ENCODE measurements around the gene ARF1. TPM values are rescaled to one million over a fixed set of nuclear protein-coding genes. Genes with fewer than 3 reads are reported as not detected.

ARF1 gene
- polyA plus RNA-seq, 3 donors = 580 to 789 (median 603) TPM

- Histone ChIP-seq H3K9ac (ENCODE audit: insufficient read depth, low read length, poor library complexity, severe bottlenecking) (no peak overlapping the region), H3K36me3 (replicated peaks in 1 of 2; ENCODE audit: control insufficient read depth in 1 of 2, insufficient read depth in 2 of 2, low read length in 2 of 2) (no peaks in the 10 kb centered on the region), H2AFZ (ENCODE audit: insufficient read depth, low read depth, low read length, poor library complexity, severe bottlenecking) (no peak overlapping the region), H3K27ac (ENCODE audit: low read depth in 1 of 2, low read length in 2 of 2) (no peak overlapping the region), H3K27me3 (ENCODE audit: control insufficient read depth in 2 of 2, insufficient read depth in 2 of 2, low read length in 2 of 2) (peaks cover 4 to 12% of the 10 kb centered on the region in 2 donors), H3K4me1 (ENCODE audit: control insufficient read depth in 1 of 2, insufficient read depth in 2 of 2, low read length in 2 of 2) (no peaks in the 10 kb centered on the region), H3K79me2 (ENCODE audit: insufficient read depth, low read length) (no peaks in the 10 kb centered on the region), H4K20me1 (ENCODE audit: insufficient read depth, low read length) (peaks cover 19% of the 10 kb centered on the region), H3K4me3 (replicated peaks in 1 of 3; ENCODE audit: low read depth in 2 of 3, low read length in 3 of 3) (no peak overlapping the region), H3K9me3 (replicated peaks in 1 of 2; ENCODE audit: control insufficient read depth in 1 of 2, insufficient read depth in 1 of 2, low read length in 2 of 2) (no peaks in the 10 kb centered on the region), H3K4me2 (replicated peaks; ENCODE audit: extremely low read depth, low read length, poor library complexity, severe bottlenecking) (no peak overlapping the region)
- TF ChIP-seq, protein P1, sequence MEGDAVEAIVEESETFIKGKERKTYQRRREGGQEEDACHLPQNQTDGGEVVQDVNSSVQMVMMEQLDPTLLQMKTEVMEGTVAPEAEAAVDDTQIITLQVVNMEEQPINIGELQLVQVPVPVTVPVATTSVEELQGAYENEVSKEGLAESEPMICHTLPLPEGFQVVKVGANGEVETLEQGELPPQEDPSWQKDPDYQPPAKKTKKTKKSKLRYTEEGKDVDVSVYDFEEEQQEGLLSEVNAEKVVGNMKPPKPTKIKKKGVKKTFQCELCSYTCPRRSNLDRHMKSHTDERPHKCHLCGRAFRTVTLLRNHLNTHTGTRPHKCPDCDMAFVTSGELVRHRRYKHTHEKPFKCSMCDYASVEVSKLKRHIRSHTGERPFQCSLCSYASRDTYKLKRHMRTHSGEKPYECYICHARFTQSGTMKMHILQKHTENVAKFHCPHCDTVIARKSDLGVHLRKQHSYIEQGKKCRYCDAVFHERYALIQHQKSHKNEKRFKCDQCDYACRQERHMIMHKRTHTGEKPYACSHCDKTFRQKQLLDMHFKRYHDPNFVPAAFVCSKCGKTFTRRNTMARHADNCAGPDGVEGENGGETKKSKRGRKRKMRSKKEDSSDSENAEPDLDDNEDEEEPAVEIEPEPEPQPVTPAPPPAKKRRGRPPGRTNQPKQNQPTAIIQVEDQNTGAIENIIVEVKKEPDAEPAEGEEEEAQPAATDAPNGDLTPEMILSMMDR (IDR thresholded peaks at IDR 0.05) = no peak
- H3K36me3 Mint-ChIP-seq = no peaks in the 10 kb centered on the region
- no peaks in the 10 kb centered on the region for H3K4me1 Mint-ChIP-seq
- H3K4me3 Mint-ChIP-seq = no peak overlapping the region
- no peak overlapping the region for H3K27ac Mint-ChIP-seq
- DNase-seq = no peak
- WGBS (ENCODE audit: insufficient coverage) = 79% methylated on average over 7 of the region's 7 CpGs
- intact Hi-C loops (cut with micrococcal nuclease) = no loop called here
- H3K27me3 Mint-ChIP-seq (ENCODE audit: low read depth in 3 of 3) = peaks cover 14 to 31% (median 15%) of the 10 kb centered on the region in 3 donors
- H3K9me3 Mint-ChIP-seq = peaks cover 0 to 2% (median 0%) of the 10 kb centered on the region in 7 donors
Measured at GRCh38 chr1:228071839-228072657, 10.5 kb upstream of the ARF1 start.

DNA sequence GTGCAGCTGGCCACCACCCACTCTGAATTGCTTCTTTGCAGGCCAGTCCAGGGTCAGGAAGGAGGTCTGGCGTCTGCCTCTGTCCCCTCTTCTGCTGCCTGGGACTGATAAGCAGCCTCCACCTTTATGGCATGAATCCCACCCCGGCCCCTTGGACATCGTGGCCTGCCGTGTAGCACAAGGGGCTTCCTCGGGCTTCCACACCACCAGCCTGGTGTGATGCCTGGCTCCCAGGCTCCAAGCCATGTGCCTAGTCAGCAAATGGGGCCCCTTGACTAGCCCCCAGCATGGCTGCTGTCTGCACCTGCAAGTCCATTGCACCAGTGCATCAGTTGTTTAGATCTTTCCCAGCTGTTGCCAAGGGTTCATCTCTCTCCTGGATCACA is 9.9 kb upstream of the ARF1 start:
- no peaks in the 10 kb centered on the region for H3K4me1 Mint-ChIP-seq
- no peaks in the 10 kb centered on the region for H3K4me1 ChIP-seq (ENCODE audit: control insufficient read depth in 1 of 2, insufficient read depth in 2 of 2, low read length in 2 of 2)
- 64% methylated on average over 5 of the region's 5 CpGs for WGBS (ENCODE audit: insufficient coverage)
- intact Hi-C loops (cut with micrococcal nuclease) = no loop called here
- no peaks in the 10 kb centered on the region for H3K79me2 ChIP-seq (ENCODE audit: insufficient read depth, low read length)
- peaks cover 4 to 7% of the 10 kb centered on the region in 2 donors for H3K27me3 ChIP-seq (ENCODE audit: control insufficient read depth in 2 of 2, insufficient read depth in 2 of 2, low read length in 2 of 2)
- peaks cover 0 to 2% (median 0%) of the 10 kb centered on the region in 7 donors for H3K9me3 Mint-ChIP-seq
- DNase-seq = no peak
- H3K27me3 Mint-ChIP-seq (ENCODE audit: low read depth in 3 of 3) = peaks cover 12 to 28% (median 12%) of the 10 kb centered on the region in 3 donors
- no peak overlapping the region for H3K4me2 ChIP-seq (replicated peaks; ENCODE audit: extremely low read depth, low read length, poor library complexity, severe bottlenecking)
- H3K4me3 ChIP-seq (replicated peaks in 1 of 3; ENCODE audit: low read depth in 2 of 3, low read length in 3 of 3) = no peak overlapping the region
- no peaks in the 10 kb centered on the region for H3K36me3 ChIP-seq (replicated peaks in 1 of 2; ENCODE audit: control insufficient read depth in 1 of 2, insufficient read depth in 2 of 2, low read length in 2 of 2)
- no peak overlapping the region for H2AFZ ChIP-seq (ENCODE audit: insufficient read depth, low read depth, low read length, poor library complexity, severe bottlenecking)
- H3K27ac Mint-ChIP-seq = no peak overlapping the region
- TF ChIP-seq, protein P1 (IDR thresholded peaks at IDR 0.05) = no peak
- H4K20me1 ChIP-seq (ENCODE audit: insufficient read depth, low read length) = peaks cover 22% of the 10 kb centered on the region
- no peak overlapping the region for H3K4me3 Mint-ChIP-seq
- no peaks in the 10 kb centered on the region for H3K36me3 Mint-ChIP-seq
- no peaks in the 10 kb centered on the region for H3K9me3 ChIP-seq (replicated peaks in 1 of 2; ENCODE audit: control insufficient read depth in 1 of 2, insufficient read depth in 1 of 2, low read length in 2 of 2)
- H3K9ac ChIP-seq (ENCODE audit: insufficient read depth, low read length, poor library complexity, severe bottlenecking) = no peak overlapping the region
- H3K27ac ChIP-seq (ENCODE audit: low read depth in 1 of 2, low read length in 2 of 2) = no peak overlapping the region

All from CD14-positive monocyte (primary cell).